H9 (cell line): ENCODE data around the gene TPPP. TPM values are rescaled to one million over a fixed set of nuclear protein-coding genes. Genes with fewer than 3 reads are reported as not detected.
A peak's percentile ranks its signal among the peaks of the same experiment; 100 is the strongest.

Experiments
- DNase-seq: peaks from one replicate; pipeline ENCODE4 v3.0.0-alpha.2; 2017
- H2AFZ ChIP-seq: one replicate; pipeline ENCODE4 v1.6.1; 2013; ENCODE audit warnings: mild to moderate bottlenecking, low read length, control low read depth, moderate library complexity
- H2AK5ac ChIP-seq: 2 replicates; pipeline ENCODE4 v1.6.1; 2013; ENCODE audit warnings: low read length, control low read depth, mixed read lengths; ENCODE audit not compliant: insufficient read length
- H2BK120ac ChIP-seq: one replicate; pipeline ENCODE4 v1.6.1; 2013; ENCODE audit warnings: low read depth, mild to moderate bottlenecking, low read length, control low read depth, inconsistent platforms; ENCODE audit not compliant: poor library complexity, severe bottlenecking
- H2BK12ac ChIP-seq: 2 replicates; pipeline ENCODE4 v1.6.1; 2013; ENCODE audit warnings: low read length, control low read depth, mixed read lengths, low read depth; ENCODE audit not compliant: insufficient read length
- H2BK15ac ChIP-seq: 2 replicates; pipeline ENCODE4 v1.6.1; 2013; ENCODE audit warnings: low read depth, low read length, control low read depth
- H2BK20ac ChIP-seq: one replicate; pipeline ENCODE4 v1.6.1; 2013; ENCODE audit warnings: low read depth, mild to moderate bottlenecking, low read length, control low read depth, inconsistent platforms; ENCODE audit not compliant: poor library complexity, severe bottlenecking
- H2BK5ac ChIP-seq: 2 replicates; pipeline ENCODE4 v1.6.1; 2013; ENCODE audit warnings: low read length, control low read depth, mixed read lengths; ENCODE audit not compliant: insufficient read length
- H3K14ac ChIP-seq: 2 replicates; pipeline ENCODE4 v1.6.1; 2013; ENCODE audit warnings: low read length, control low read depth; ENCODE audit not compliant: insufficient read depth
- H3K18ac ChIP-seq: 2 replicates; pipeline ENCODE4 v1.6.1; 2013; ENCODE audit warnings: low read depth, mild to moderate bottlenecking, mixed read lengths, low read length, control low read depth; ENCODE audit not compliant: insufficient read length
- H3K23ac ChIP-seq: 2 replicates; pipeline ENCODE4 v1.6.1; 2013; ENCODE audit warnings: low read length, control low read depth, mixed read lengths, low read depth; ENCODE audit not compliant: insufficient read length
- H3K23me2 ChIP-seq: 2 replicates; pipeline ENCODE4 v1.6.1; 2013; ENCODE audit warnings: low read depth, mild to moderate bottlenecking, mixed read lengths, low read length, control low read depth; ENCODE audit not compliant: insufficient read length, poor library complexity, severe bottlenecking
- H3K27ac ChIP-seq: 2 replicates; pipeline ENCODE4 v1.5.1; 2013; ENCODE audit warnings: low read length, control low read depth, mixed read lengths, low read depth; ENCODE audit not compliant: insufficient read length
- H3K27me3 ChIP-seq: 2 replicates; pipeline ENCODE4 v1.6.1; 2013; ENCODE audit warnings: low read length, control low read depth, inconsistent platforms; ENCODE audit not compliant: insufficient read depth
- H3K4ac ChIP-seq: 2 replicates; pipeline ENCODE4 v1.6.1; 2013; ENCODE audit warnings: low read depth, mild to moderate bottlenecking, control low read depth, inconsistent platforms, low read length, moderate library complexity
- H3K4me1 ChIP-seq: 2 replicates; pipeline ENCODE4 v1.6.1; 2013; ENCODE audit warnings: low read length, control low read depth, inconsistent platforms; ENCODE audit not compliant: insufficient read depth
- H3K4me2 ChIP-seq: 2 replicates; pipeline ENCODE4 v1.6.1; 2013; ENCODE audit warnings: low read length, control low read depth, mixed read lengths; ENCODE audit not compliant: insufficient read length, insufficient read depth
- H3K56ac ChIP-seq: 2 replicates; pipeline ENCODE4 v1.6.1; 2013; ENCODE audit warnings: low read depth, mild to moderate bottlenecking, mixed read lengths, low read length, control low read depth; ENCODE audit not compliant: insufficient read length
- H3K79me1 ChIP-seq: 2 replicates; pipeline ENCODE4 v1.6.1; 2013; ENCODE audit warnings: low read depth, mild to moderate bottlenecking, moderate library complexity, low read length, control low read depth, inconsistent platforms; ENCODE audit not compliant: insufficient read depth, poor library complexity, severe bottlenecking
- H3K79me2 ChIP-seq: 2 replicates; pipeline ENCODE4 v1.6.1; 2013; ENCODE audit warnings: low read length, control low read depth, inconsistent platforms; ENCODE audit not compliant: insufficient read depth
- H3K9ac ChIP-seq: 2 replicates; pipeline ENCODE4 v1.6.1; 2013; ENCODE audit warnings: low read length, control low read depth, mixed read lengths; ENCODE audit not compliant: insufficient read length; ENCODE audit errors: extremely low read depth
- H3K9me3 ChIP-seq: one replicate; pipeline ENCODE4 v1.6.1; 2013; ENCODE audit warnings: low read depth, low read length, inconsistent platforms; ENCODE audit not compliant: control insufficient read depth
- H3T11ph ChIP-seq: one replicate; pipeline ENCODE4 v1.6.1; 2013; ENCODE audit warnings: mild to moderate bottlenecking, low read length, control low read depth, inconsistent platforms
- H4K20me1 ChIP-seq: one replicate; pipeline ENCODE4 v1.6.1; 2013; ENCODE audit not compliant: control insufficient read depth, insufficient read length, insufficient read depth
- H4K5ac ChIP-seq: 2 replicates; pipeline ENCODE4 v1.6.1; 2013; ENCODE audit warnings: low read depth, mild to moderate bottlenecking, mixed read lengths, low read length, control low read depth; ENCODE audit not compliant: insufficient read length
- H4K8ac ChIP-seq: replicated peaks from 2 replicates; pipeline ENCODE4 v1.6.1; 2013; ENCODE audit warnings: low read length, control low read depth, mixed read lengths, low read depth; ENCODE audit not compliant: insufficient read length
- H4K91ac ChIP-seq: 2 replicates; pipeline ENCODE4 v1.6.1; 2013; ENCODE audit warnings: low read depth, mild to moderate bottlenecking, moderate library complexity, mixed read lengths, low read length, control low read depth; ENCODE audit not compliant: insufficient read length
- H3K27ac Mint-ChIP-seq, 3 experiments: 2 replicates in 2 of 3; 3 replicates in 1 of 3; pipeline ENCODE4 v1.8.0; 2020 to 2021; ENCODE audit warnings: mixed read lengths in 3 of 3, mild to moderate bottlenecking in 1 of 3, moderate library complexity in 1 of 3
- H3K27me3 Mint-ChIP-seq: 2 replicates; pipeline ENCODE4 v1.8.0; 2021; ENCODE audit warnings: low read depth, mild to moderate bottlenecking, moderate library complexity, mixed read lengths
- H3K36me3 Mint-ChIP-seq, 3 experiments: 2 replicates in 2 of 3; 3 replicates in 1 of 3; pipeline ENCODE4 v1.8.0; 2020 to 2021; ENCODE audit warnings: low read depth in 3 of 3, mixed read lengths in 3 of 3; ENCODE audit not compliant: insufficient read depth in 1 of 3
- H3K4me1 Mint-ChIP-seq, 2 experiments: 2 replicates each; pipeline ENCODE4 v1.8.0; 2020; ENCODE audit warnings: mixed read lengths in 2 of 2
- H3K4me3 Mint-ChIP-seq, 2 experiments: 2 replicates in 1 of 2; 3 replicates in 1 of 2; pipeline ENCODE4 v1.8.0; 2020 to 2021; ENCODE audit warnings: mild to moderate bottlenecking in 2 of 2, mixed read lengths in 2 of 2, moderate library complexity in 1 of 2
- H3K9me3 Mint-ChIP-seq, 2 experiments: 2 replicates in 1 of 2; 3 replicates in 1 of 2; pipeline ENCODE4 v1.8.0; 2020; ENCODE audit warnings: mild to moderate bottlenecking in 2 of 2, mixed read lengths in 2 of 2, moderate library complexity in 1 of 2
- CTCF ChIP-seq: fragments of 200-600 bp; sonication (generic); conservative IDR thresholded peaks from 3 replicates; pipeline ENCODE4 v1.8.0; 2021; ENCODE audit warnings: antibody characterized with exemption, mild to moderate bottlenecking
- WGBS: extraction: QIAGEN DNeasy Blood & Tissue Kit; methylation state at CpG from one replicate; pipeline ENCODE4 v1.1.7; 2013; ENCODE audit warnings: missing lambda C conversion rate, low lambda C conversion rate, mixed read lengths; ENCODE audit not compliant: insufficient read length; ENCODE audit errors: extremely low coverage; 5-methylcytosine and 5-hydroxymethylcytosine counted together
- total RNA-seq: library from RNA; stranded (reverse); gene quantifications from 2 replicates; pipeline ENCODE4 v1.2.1, GENCODE V29; 2021

Gene TPPP
- total RNA-seq, 1 experiment from 2014 or later = 0.44 TPM

- H2BK120ac ChIP-seq = no peak overlapping the region
- H3K14ac ChIP-seq = no peak overlapping the region; the same call in 1 of the 2 replicates
- H3K27me3 ChIP-seq = no peaks in the 10 kb centered on the region
- H3K79me1 ChIP-seq = no peaks in the 10 kb centered on the region
- Mint-ChIP-seq H3K27ac (no peak overlapping the region), H3K36me3 (peaks cover 5 to 19% (median 19%) of the 10 kb centered on the region in 3 experiments; a peak in 6 of 7 replicates), H3K4me3 (no peak overlapping the region), H3K4me1 (peaks cover 5 to 9% of the 10 kb centered on the region in 2 experiments), H3K9me3 (no peaks in the 10 kb centered on the region), H3K27me3 (peaks cover 14% of the 10 kb centered on the region)
- no peak overlapping the region for H3T11ph ChIP-seq
- H3K4ac ChIP-seq = no peak overlapping the region
- H2AK5ac ChIP-seq = no peak overlapping the region
- no peaks in the 10 kb centered on the region for H4K20me1 ChIP-seq
- no peak overlapping the region for H3K4me2 ChIP-seq
- no peak overlapping the region for H4K5ac ChIP-seq
- no peak overlapping the region for H3K23ac ChIP-seq
- no CpG with 5 or more reads among the region's 40 CpGs for WGBS
- no peak overlapping the region for H2BK20ac ChIP-seq
- H2BK15ac ChIP-seq = no peak overlapping the region
- no peak overlapping the region for H3K18ac ChIP-seq
- H3K56ac ChIP-seq = no peak overlapping the region
- no peak overlapping the region for H4K91ac ChIP-seq
- H3K79me2 ChIP-seq = no peaks in the 10 kb centered on the region
- H2BK12ac ChIP-seq = no peak overlapping the region
- TF ChIP-seq CTCF = peak; percentile 84
- no peaks in the 10 kb centered on the region for H3K23me2 ChIP-seq
- H3K27ac ChIP-seq = no peak overlapping the region
- no peak overlapping the region for H4K8ac ChIP-seq
- H2BK5ac ChIP-seq = no peak overlapping the region
- H2AFZ ChIP-seq = no peak overlapping the region
- H3K9me3 ChIP-seq = no peaks in the 10 kb centered on the region
- H3K4me1 ChIP-seq = no peaks in the 10 kb centered on the region
- DNase-seq = peak; percentile 73
- no peak overlapping the region for H3K9ac ChIP-seq
These were observed 23.9 kb downstream of the TPPP start for GRCh38 chr5:669111-669841.
